Measurements from ENCODE around the gene BPIFB1.

BPIFB1 gene, protein sequence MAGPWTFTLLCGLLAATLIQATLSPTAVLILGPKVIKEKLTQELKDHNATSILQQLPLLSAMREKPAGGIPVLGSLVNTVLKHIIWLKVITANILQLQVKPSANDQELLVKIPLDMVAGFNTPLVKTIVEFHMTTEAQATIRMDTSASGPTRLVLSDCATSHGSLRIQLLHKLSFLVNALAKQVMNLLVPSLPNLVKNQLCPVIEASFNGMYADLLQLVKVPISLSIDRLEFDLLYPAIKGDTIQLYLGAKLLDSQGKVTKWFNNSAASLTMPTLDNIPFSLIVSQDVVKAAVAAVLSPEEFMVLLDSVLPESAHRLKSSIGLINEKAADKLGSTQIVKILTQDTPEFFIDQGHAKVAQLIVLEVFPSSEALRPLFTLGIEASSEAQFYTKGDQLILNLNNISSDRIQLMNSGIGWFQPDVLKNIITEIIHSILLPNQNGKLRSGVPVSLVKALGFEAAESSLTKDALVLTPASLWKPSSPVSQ

DNA sequence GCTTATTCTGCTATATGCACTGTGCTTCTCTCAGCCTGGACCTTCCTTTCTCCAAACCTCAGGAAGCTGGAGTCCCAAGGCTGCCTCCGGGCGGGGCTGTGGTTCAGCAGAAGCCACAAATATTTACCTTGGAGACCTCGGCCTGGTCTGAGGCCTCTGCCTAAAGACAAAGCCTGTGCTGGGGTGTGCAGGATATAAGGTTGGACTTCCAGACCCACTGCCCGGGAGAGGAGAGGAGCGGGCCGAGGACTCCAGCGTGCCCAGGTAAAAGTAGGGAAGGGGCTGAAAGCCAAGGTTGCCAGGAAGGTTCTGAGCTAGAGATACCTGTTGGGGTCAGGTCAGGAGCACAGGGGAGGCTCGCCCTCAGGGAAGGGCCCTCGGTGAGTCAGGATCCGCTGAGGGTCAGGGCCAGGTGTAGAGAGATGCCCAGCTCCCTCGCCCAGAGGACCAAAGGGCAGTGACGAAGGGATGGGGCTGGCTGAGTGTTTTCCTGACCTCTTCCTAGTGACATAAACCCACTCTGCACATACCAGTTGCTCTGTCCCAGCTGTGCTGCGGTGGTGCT is at the start of gene BPIFB1:
BPIFB1 (plus strand) TSS at position 224 of the 565 bp plus-strand sequence. CDS start 2,860 bp downstream, outside the sequence.
- no peak within 1 kb of the TSS for H3K27ac ChIP-seq
- TF ChIP-seq, protein P1, sequence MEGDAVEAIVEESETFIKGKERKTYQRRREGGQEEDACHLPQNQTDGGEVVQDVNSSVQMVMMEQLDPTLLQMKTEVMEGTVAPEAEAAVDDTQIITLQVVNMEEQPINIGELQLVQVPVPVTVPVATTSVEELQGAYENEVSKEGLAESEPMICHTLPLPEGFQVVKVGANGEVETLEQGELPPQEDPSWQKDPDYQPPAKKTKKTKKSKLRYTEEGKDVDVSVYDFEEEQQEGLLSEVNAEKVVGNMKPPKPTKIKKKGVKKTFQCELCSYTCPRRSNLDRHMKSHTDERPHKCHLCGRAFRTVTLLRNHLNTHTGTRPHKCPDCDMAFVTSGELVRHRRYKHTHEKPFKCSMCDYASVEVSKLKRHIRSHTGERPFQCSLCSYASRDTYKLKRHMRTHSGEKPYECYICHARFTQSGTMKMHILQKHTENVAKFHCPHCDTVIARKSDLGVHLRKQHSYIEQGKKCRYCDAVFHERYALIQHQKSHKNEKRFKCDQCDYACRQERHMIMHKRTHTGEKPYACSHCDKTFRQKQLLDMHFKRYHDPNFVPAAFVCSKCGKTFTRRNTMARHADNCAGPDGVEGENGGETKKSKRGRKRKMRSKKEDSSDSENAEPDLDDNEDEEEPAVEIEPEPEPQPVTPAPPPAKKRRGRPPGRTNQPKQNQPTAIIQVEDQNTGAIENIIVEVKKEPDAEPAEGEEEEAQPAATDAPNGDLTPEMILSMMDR (conservative IDR thresholded peaks at IDR 0.05), result no peak
- no peak for TF ChIP-seq ZFX (IDR thresholded peaks at IDR 0.05)

DNA sequence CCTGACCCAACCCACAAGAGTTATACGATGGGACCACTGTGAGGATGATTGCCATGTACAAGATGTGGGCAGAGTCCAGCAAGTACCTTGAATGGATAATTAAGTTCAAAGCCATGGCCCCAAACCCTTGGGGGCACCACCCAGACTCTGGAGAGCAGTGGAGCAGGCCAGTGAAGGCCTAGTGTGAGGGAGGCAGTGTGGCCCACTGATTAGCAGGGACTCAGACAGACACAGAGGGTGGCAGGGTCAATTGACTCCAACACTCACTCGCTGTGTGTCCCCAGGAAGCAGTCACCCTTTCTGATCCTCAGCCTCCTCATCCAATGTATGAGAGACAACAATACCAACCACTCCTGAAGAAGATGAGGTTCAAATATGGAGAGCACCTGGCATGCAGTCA is 49.0 kb upstream of the BPIFB1 start:
- no peak overlapping the region for H3K27ac ChIP-seq
- TF ChIP-seq, protein P1 (conservative IDR thresholded peaks at IDR 0.05), result no peak
- TF ChIP-seq ZFX (IDR thresholded peaks at IDR 0.05), result no peak

DNA sequence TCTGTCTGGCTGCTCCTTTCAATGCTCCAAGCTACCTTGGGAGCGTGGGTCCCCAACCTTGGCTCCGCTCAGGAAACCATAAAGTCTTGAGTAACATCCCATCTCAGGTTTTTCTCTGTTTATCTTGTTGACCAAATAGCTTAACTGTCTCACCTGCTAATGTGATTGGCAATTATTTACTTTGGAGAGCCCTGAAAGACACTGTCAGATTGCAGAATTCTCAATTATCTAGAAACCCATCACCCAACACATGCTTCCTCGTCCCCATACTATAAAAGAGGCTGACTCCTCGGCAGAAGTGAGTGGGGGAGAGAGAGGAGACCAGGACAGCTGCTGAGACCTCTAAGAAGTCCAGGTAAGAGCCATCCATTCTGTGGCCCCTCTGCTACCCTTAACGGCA is 47.3 kb upstream of the BPIFB1 start, which contains the start of gene BPIFA1:
BPIFA1 (plus strand) TSS at position 301 of the 400 bp plus-strand sequence. CDS start 1,716 bp downstream, outside the sequence.
- TF ChIP-seq, protein P1 (conservative IDR thresholded peaks at IDR 0.05), result no peak
- no peak for TF ChIP-seq ZFX (IDR thresholded peaks at IDR 0.05)
- H3K27ac ChIP-seq, result no peak within 1 kb of the TSS

DNA sequence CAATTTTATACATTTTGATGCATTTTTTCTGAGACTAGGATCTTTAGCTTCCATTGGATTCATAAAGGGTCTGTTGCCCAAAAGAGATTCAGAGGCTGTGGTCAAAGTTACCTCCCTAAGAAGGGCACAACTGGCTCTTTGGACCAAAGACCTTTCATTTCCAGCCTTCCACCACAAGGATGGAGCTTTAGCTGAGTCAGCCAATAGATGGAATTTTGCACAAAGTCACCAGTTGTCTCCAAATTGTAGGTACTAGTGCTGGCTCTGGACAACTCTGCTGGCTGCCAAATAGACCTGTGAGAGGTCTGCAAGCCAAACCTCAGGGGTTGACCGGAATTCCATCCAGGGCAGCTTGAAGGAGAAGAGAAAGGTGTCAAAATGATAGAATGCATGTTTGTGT is 46.7 kb upstream of the BPIFB1 start:
- no peak for TF ChIP-seq ZFX (IDR thresholded peaks at IDR 0.05)
- TF ChIP-seq, protein P1 (conservative IDR thresholded peaks at IDR 0.05), result no peak
- no peak overlapping the region for H3K27ac ChIP-seq

DNA sequence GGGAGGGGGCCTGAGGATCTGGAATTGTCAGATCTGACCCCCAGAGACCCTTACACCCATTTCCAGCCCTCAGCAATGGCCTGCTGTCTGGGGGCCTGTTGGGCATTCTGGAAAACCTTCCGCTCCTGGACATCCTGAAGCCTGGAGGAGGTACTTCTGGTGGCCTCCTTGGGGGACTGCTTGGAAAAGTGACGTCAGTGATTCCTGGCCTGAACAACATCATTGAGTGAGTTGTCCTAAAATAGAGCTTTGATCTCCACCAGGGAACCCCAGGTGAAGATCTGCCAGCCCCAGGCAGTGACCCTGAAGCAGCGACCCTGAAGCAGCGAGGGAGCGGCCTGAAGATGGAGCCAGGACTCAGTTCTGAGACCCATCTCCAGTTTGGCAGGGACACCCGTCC is 45.0 kb upstream of the BPIFB1 start:
- no peak overlapping the region for H3K27ac ChIP-seq
- no peak for TF ChIP-seq ZFX (IDR thresholded peaks at IDR 0.05)
- TF ChIP-seq, protein P1 (conservative IDR thresholded peaks at IDR 0.05), result no peak

DNA sequence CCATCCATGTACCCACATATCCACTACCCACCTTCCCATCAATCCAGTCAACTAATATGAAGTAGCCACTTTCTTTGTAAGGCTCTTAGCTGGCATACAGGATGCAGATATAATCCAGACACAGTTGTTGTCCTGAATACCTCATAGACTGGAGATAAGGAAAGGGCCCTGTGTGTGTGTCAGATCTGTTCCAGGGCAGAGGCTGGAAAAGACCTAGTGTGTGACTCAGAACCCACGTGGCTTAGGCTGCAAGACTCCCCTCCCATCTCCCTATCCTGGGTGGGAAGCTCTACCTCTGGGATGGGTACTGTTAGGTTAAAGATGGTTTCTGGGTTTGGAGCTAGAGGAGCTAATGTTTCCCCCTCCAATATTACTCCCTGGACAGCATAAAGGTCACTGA is 43.6 kb upstream of the BPIFB1 start:
- TF ChIP-seq, protein P1 (conservative IDR thresholded peaks at IDR 0.05), result no peak
- no peak for TF ChIP-seq ZFX (IDR thresholded peaks at IDR 0.05)

More for the DNA sequence above, 43.6 kb upstream of the BPIFB1 start:
- H3K27ac ChIP-seq, result no peak overlapping the region
